Activated CD4-positive, alpha-beta memory T cell treated with anti-CD3 and anti-CD28 coated beads for 36 hours (primary cell): ENCODE results near the gene TSEN34. TPM values are rescaled to one million over a fixed set of nuclear protein-coding genes. Genes with fewer than 3 reads are reported as not detected.
"Not testable (repeated sequence)": the region's sequence is repeated elsewhere in the genome, so short reads cannot be mapped to it uniquely, and the experiment has no call there.

Experiments used
- CTCF ChIA-PET: fragments of 350-600 bp; sonication (Branson Sonifier 250); formaldehyde crosslinking; loops from one replicate; lab custom pipeline; 2021; ENCODE audit warnings: antibody characterized with exemption, inconsistent platforms; lab: Charles Lee
- POLR2A ChIA-PET: fragments of 350-600 bp; sonication (Branson Sonifier 250); formaldehyde crosslinking; loops from one replicate; lab custom pipeline; 2021; ENCODE audit warnings: antibody characterized with exemption; lab: Charles Lee
- DNase-seq: peaks from one replicate; pipeline ENCODE4 v3.0.0-alpha.2; 2020
- H3K27ac Mint-ChIP-seq: one replicate; pipeline ENCODE4 v1.8.0; 2021; ENCODE audit warnings: mixed read lengths
- H3K27me3 Mint-ChIP-seq: one replicate; pipeline ENCODE4 v1.8.0; 2021; ENCODE audit warnings: mixed read lengths
- H3K36me3 Mint-ChIP-seq: one replicate; pipeline ENCODE4 v1.8.0; 2021; ENCODE audit warnings: mixed read lengths
- H3K4me1 Mint-ChIP-seq: one replicate; pipeline ENCODE4 v1.8.0; 2021; ENCODE audit warnings: low read depth, mixed read lengths
- H3K4me3 Mint-ChIP-seq: one replicate; pipeline ENCODE4 v1.8.0; 2021; ENCODE audit warnings: mild to moderate bottlenecking, mixed read lengths
- H3K9me3 Mint-ChIP-seq: one replicate; pipeline ENCODE4 v1.8.0; 2021; ENCODE audit warnings: mixed read lengths
- intact Hi-C: fragments of 100-400 bp; cut with micrococcal nuclease; formaldehyde crosslinking; loops from one replicate; pipeline ENCODE4 v1.15.1; 2023
- total RNA-seq, 2 experiments: library from RNA; stranded (reverse); gene quantifications; one replicate each; pipeline ENCODE4 v1.2.3, GENCODE V29; 2021

Gene TSEN34
- total RNA-seq, 2 experiments from 2014 or later = 15.5 to 16.3 TPM

GRCh38 chr19:54203151-54203611 is 12.1 kb downstream of the TSEN34 start:
- H3K27ac Mint-ChIP-seq = peak overlapping the region; percentile 100

GRCh38 chr19:54204767-54205468 is 13.8 kb downstream of the TSEN34 start:
- peaks cover 88% of the 10 kb centered on the region for H3K36me3 Mint-ChIP-seq
- intact Hi-C loops = loop anchor here (5.0 kb wide), 3 partner anchors 42 to 338 kb away; partner anchors contain the start of genes LENG9 and MYADM
- H3K9me3 Mint-ChIP-seq = no peaks in the 10 kb centered on the region
- peaks cover 82% of the 10 kb centered on the region for H3K4me1 Mint-ChIP-seq
- peak overlapping the region; percentile 100 for H3K27ac Mint-ChIP-seq
- peak overlapping the region; percentile 96 for H3K4me3 Mint-ChIP-seq
- no peak for DNase-seq
- POLR2A ChIA-PET = interaction anchor here (8.2 kb wide), 1 partner anchor 15 kb away, joined by 103 read pairs; the partner anchor contains the start of genes MBOAT7 and TSEN34
- CTCF ChIA-PET = interaction anchor here (0.6 to 1.6 kb wide), 4 partner anchors 21 to 120 kb away, joined by 3 to 7 read pairs (median 4); no protein-coding TSS in a partner anchor
- H3K27me3 Mint-ChIP-seq = no peaks in the 10 kb centered on the region

More at GRCh38 chr19:54203151-54203611, 12.1 kb downstream of the TSEN34 start:
- intact Hi-C loops = no loop called here
- Mint-ChIP-seq H3K36me3 (peaks cover 75% of the 10 kb centered on the region), H3K9me3 (no peaks in the 10 kb centered on the region), H3K4me1 (peaks cover 71% of the 10 kb centered on the region), H3K27me3 (no peaks in the 10 kb centered on the region), H3K4me3 (peak overlapping the region; percentile 96)
- DNase-seq = no peak
- CTCF ChIA-PET = interaction anchor here (0.7 kb wide), 1 partner anchor 56 kb away, joined by 3 read pairs; no protein-coding TSS in a partner anchor
- POLR2A ChIA-PET = interaction anchor here (1.9 kb wide), 1 partner anchor 12 kb away, joined by 8 read pairs; the partner anchor contains the start of gene TSEN34

- peak overlapping the region; percentile 96 for H3K4me3 Mint-ChIP-seq
- H3K27ac Mint-ChIP-seq = peak overlapping the region; percentile 100
- peaks cover 91% of the 10 kb centered on the region for H3K4me1 Mint-ChIP-seq
- peaks cover 91% of the 10 kb centered on the region for H3K36me3 Mint-ChIP-seq
- DNase-seq = no peak
- POLR2A ChIA-PET = interaction anchor here (0.8 to 8.2 kb wide), 4 partner anchors 17 to 241 kb away, joined by 3 to 103 read pairs (median 8); partner anchors contain the start of genes CNOT3, MBOAT7 and TSEN34
- intact Hi-C loops = loop anchor here (5.0 kb wide), 3 partner anchors 41 to 339 kb away; partner anchors contain the start of genes LENG9 and MYADM
- CTCF ChIA-PET = interaction anchor here (1.6 kb wide), 1 partner anchor 119 kb away, joined by 4 read pairs; no protein-coding TSS in a partner anchor
- H3K27me3 Mint-ChIP-seq = no peaks in the 10 kb centered on the region
- no peaks in the 10 kb centered on the region for H3K9me3 Mint-ChIP-seq
These were observed 15.1 kb downstream of the TSEN34 start for GRCh38 chr19:54206030-54206830.

- Mint-ChIP-seq H3K27me3 (no peaks in the 10 kb centered on the region), H3K27ac (peak overlapping the region; percentile 89), H3K9me3 (no peaks in the 10 kb centered on the region), H3K4me3 (peak overlapping the region; percentile 58), H3K4me1 (peaks cover 93% of the 10 kb centered on the region), H3K36me3 (peaks cover 87% of the 10 kb centered on the region)
- CTCF ChIA-PET = interaction anchor here (1.6 kb wide), 1 partner anchor 118 kb away, joined by 4 read pairs; no protein-coding TSS in a partner anchor
- POLR2A ChIA-PET = interaction anchor here (0.8 to 8.2 kb wide), 4 partner anchors 17 to 240 kb away, joined by 3 to 103 read pairs (median 8); partner anchors contain the start of genes CNOT3, MBOAT7 and TSEN34
- intact Hi-C loops = loop anchor here (5.0 kb wide), 3 partner anchors 40 to 340 kb away; partner anchors contain the start of genes LENG9 and MYADM
- DNase-seq = no peak
These were observed 15.7 kb downstream of the TSEN34 start for GRCh38 chr19:54206831-54207177.

- peaks cover 83% of the 10 kb centered on the region for H3K36me3 Mint-ChIP-seq
- intact Hi-C loops = loop anchor here (5.0 kb wide), 3 partner anchors 40 to 340 kb away; partner anchors contain the start of genes LENG9 and MYADM
- CTCF ChIA-PET = interaction anchor here (1.5 kb wide), 1 partner anchor 59 kb away, joined by 3 read pairs; no protein-coding TSS in a partner anchor
- H3K9me3 Mint-ChIP-seq, H3K27me3 Mint-ChIP-seq, DNase-seq: not testable (repeated sequence)
- H3K4me1 Mint-ChIP-seq = peaks cover 92% of the 10 kb centered on the region
- POLR2A ChIA-PET = interaction anchor here (0.9 to 8.2 kb wide), 3 partner anchors 18 to 70 kb away, joined by 3 to 103 read pairs (median 11); partner anchors contain the start of genes CNOT3, MBOAT7 and TSEN34
- peak overlapping the region; percentile 89 for H3K27ac Mint-ChIP-seq
- H3K4me3 Mint-ChIP-seq = peak overlapping the region; percentile 58
These were observed 16.1 kb downstream of the TSEN34 start for GRCh38 chr19:54207193-54207592.

GRCh38 chr19:54207676-54207982 is 16.5 kb downstream of the TSEN34 start:
- ChIA-PET POLR2A (interaction anchor here (0.9 to 8.2 kb wide), 4 partner anchors 18 to 70 kb away, joined by 3 to 103 read pairs (median 7); partner anchors contain the start of genes CNOT3, MBOAT7 and TSEN34), CTCF (interaction anchor here (1.5 kb wide), 1 partner anchor 58 kb away, joined by 3 read pairs; no protein-coding TSS in a partner anchor)
- Mint-ChIP-seq H3K27me3 (no peaks in the 10 kb centered on the region), H3K9me3 (no peaks in the 10 kb centered on the region), H3K27ac (peak overlapping the region; percentile 89), H3K4me3 (peak overlapping the region; percentile 58), H3K36me3 (peaks cover 80% of the 10 kb centered on the region), H3K4me1 (peaks cover 88% of the 10 kb centered on the region)
- intact Hi-C loops = loop anchor here (5.0 kb wide), 3 partner anchors 40 to 340 kb away; partner anchors contain the start of genes LENG9 and MYADM
- no peak for DNase-seq

- Mint-ChIP-seq H3K4me3 (peak overlapping the region; percentile 58), H3K9me3 (no peaks in the 10 kb centered on the region), H3K4me1 (peaks cover 82% of the 10 kb centered on the region), H3K27ac (peak overlapping the region; percentile 89), H3K36me3 (peaks cover 80% of the 10 kb centered on the region), H3K27me3 (no peaks in the 10 kb centered on the region)
- DNase-seq = peak; percentile 82
- CTCF ChIA-PET = interaction anchor here (0.5 to 1.5 kb wide), 2 partner anchors 33 to 58 kb away, joined by 3 to 6 read pairs; no protein-coding TSS in a partner anchor
- intact Hi-C loops = loop anchor here (1.0 to 5.0 kb wide), 6 partner anchors 8 to 341 kb away; partner anchors contain the start of genes LENG9, MYADM, RPS9 and TSEN34
- POLR2A ChIA-PET = interaction anchor here (0.9 to 8.2 kb wide), 5 partner anchors 8 to 71 kb away, joined by 3 to 103 read pairs (median 11); partner anchors contain the start of genes CNOT3, MBOAT7, RPS9 and TSEN34
These were observed 17.1 kb downstream of the TSEN34 start for GRCh38 chr19:54207983-54208783.

GRCh38 chr19:54208784-54209057 is 17.6 kb downstream of the TSEN34 start:
- Mint-ChIP-seq H3K9me3 (no peaks in the 10 kb centered on the region), H3K4me3 (peak overlapping the region; percentile 58), H3K27ac (peak overlapping the region; percentile 89), H3K27me3 (no peaks in the 10 kb centered on the region), H3K4me1 (peaks cover 77% of the 10 kb centered on the region), H3K36me3 (peaks cover 76% of the 10 kb centered on the region)
- intact Hi-C loops = loop anchor here (1.0 to 5.0 kb wide), 6 partner anchors 8 to 341 kb away; partner anchors contain the start of genes LENG9, MYADM, RPS9 and TSEN34
- ChIA-PET POLR2A (interaction anchor here (1.3 to 8.2 kb wide), 4 partner anchors 8 to 71 kb away, joined by 3 to 103 read pairs (median 17); partner anchors contain the start of genes CNOT3, MBOAT7, RPS9 and TSEN34), CTCF (interaction anchor here (0.5 kb wide), 1 partner anchor 34 kb away, joined by 6 read pairs; no protein-coding TSS in a partner anchor)
- DNase-seq = no peak

GRCh38 chr19:54209058-54209810 is 18.1 kb downstream of the TSEN34 start:
- peaks cover 72% of the 10 kb centered on the region for H3K4me1 Mint-ChIP-seq
- peaks cover 73% of the 10 kb centered on the region for H3K36me3 Mint-ChIP-seq
- peak overlapping the region; percentile 89 for H3K27ac Mint-ChIP-seq
- H3K9me3 Mint-ChIP-seq = no peaks in the 10 kb centered on the region
- intact Hi-C loops = loop anchor here (2.0 to 5.0 kb wide), 5 partner anchors 18 to 342 kb away; partner anchors contain the start of genes LENG9, MYADM and TSEN34
- ChIA-PET CTCF (interaction anchor here (0.5 to 2.2 kb wide), 3 partner anchors 23 to 57 kb away, joined by 3 to 11 read pairs (median 6); no protein-coding TSS in a partner anchor), POLR2A (interaction anchor here (3.7 to 8.2 kb wide), 2 partner anchors 9 to 20 kb away, joined by 23 to 103 read pairs; partner anchors contain the start of genes MBOAT7, RPS9 and TSEN34)
- H3K4me3 Mint-ChIP-seq = peak overlapping the region; percentile 58
- DNase-seq = no peak
- H3K27me3 Mint-ChIP-seq = no peaks in the 10 kb centered on the region
